Common myeloid progenitor, CD34-positive (primary cell): ENCODE results near the gene IQCK.

Source experiments
- CTCF ChIA-PET: fragments of 350-600 bp; sonication (Branson Sonifier 250); formaldehyde crosslinking; loops from one replicate; lab custom pipeline; 2021; ENCODE audit warnings: antibody characterized with exemption; lab: Charles Lee
- POLR2A ChIA-PET: fragments of 350-600 bp; sonication (Branson Sonifier 250); formaldehyde crosslinking; loops from one replicate; lab custom pipeline; 2021; ENCODE audit warnings: antibody characterized with exemption; lab: Charles Lee
- DNase-seq, 3 donors: peaks; one replicate each; pipeline versions ENCODE4 v3.0.0 to v3.0.0-alpha.2; 2013
- H3K27ac ChIP-seq, 2 experiments: 1 replicate in 1 of 2; 2 replicates in 1 of 2; pipeline ENCODE4 v1.7.0; 2013; ENCODE audit warnings: inconsistent platforms in 2 of 2, low read length in 2 of 2, mild to moderate bottlenecking in 2 of 2, low read depth in 1 of 2, moderate library complexity in 1 of 2; ENCODE audit not compliant: severe bottlenecking in 2 of 2, insufficient read depth in 1 of 2, poor library complexity in 1 of 2
- H3K27me3 ChIP-seq, 5 experiments: replicated peaks in 2 of 5; 1 replicate in 3 of 5; 2 replicates in 2 of 5; pipeline versions ENCODE4 v1.6.1 to v1.7.0; 2013; ENCODE audit warnings: low read length in 4 of 5, mild to moderate bottlenecking in 2 of 5, moderate library complexity in 2 of 5, inconsistent platforms in 1 of 5; ENCODE audit not compliant: insufficient read depth in 5 of 5, control insufficient read depth in 4 of 5
- H3K36me3 ChIP-seq, 4 experiments: 1 replicate in 2 of 4; 2 replicates in 2 of 4; pipeline versions ENCODE4 v1.6.1 to v1.7.0; 2013; ENCODE audit warnings: low read length in 3 of 4, control low read depth in 1 of 4, mild to moderate bottlenecking in 1 of 4; ENCODE audit not compliant: control insufficient read depth in 4 of 4, insufficient read depth in 4 of 4
- H3K4me1 ChIP-seq, 4 experiments: 1 replicate in 3 of 4; 2 replicates in 1 of 4; pipeline versions ENCODE4 v1.6.1 to v1.7.1; 2013; ENCODE audit warnings: low read length in 3 of 4, mild to moderate bottlenecking in 3 of 4, control low read depth in 1 of 4, inconsistent platforms in 1 of 4, moderate library complexity in 1 of 4; ENCODE audit not compliant: control insufficient read depth in 4 of 4, insufficient read depth in 4 of 4; ENCODE audit errors: control extremely low read depth in 1 of 4
- H3K4me3 ChIP-seq, 7 experiments: 1 replicate in 4 of 7; 2 replicates in 3 of 7; pipeline versions ENCODE4 v1.5.1 to v1.7.0; 2013; ENCODE audit warnings: mild to moderate bottlenecking in 7 of 7, low read length in 6 of 7, moderate library complexity in 6 of 7, inconsistent platforms in 2 of 7, low read depth in 2 of 7, control low read depth in 1 of 7; ENCODE audit not compliant: insufficient read depth in 4 of 7, control insufficient read depth in 1 of 7; ENCODE audit errors: extremely low read depth in 1 of 7
- H3K9me3 ChIP-seq, 5 experiments: 1 replicate in 4 of 5; 2 replicates in 1 of 5; pipeline versions ENCODE4 v1.6.1 to v1.7.1; 2013; ENCODE audit warnings: low read length in 4 of 5, mild to moderate bottlenecking in 2 of 5, inconsistent platforms in 1 of 5, low read depth in 1 of 5, moderate library complexity in 1 of 5; ENCODE audit not compliant: control insufficient read depth in 4 of 5, insufficient read depth in 2 of 5; ENCODE audit errors: control extremely low read depth in 1 of 5
- WGBS: methylation state at CpG from one replicate; pipeline ENCODE4 v1.1.5; 2013; ENCODE audit not compliant: insufficient coverage; 5-methylcytosine and 5-hydroxymethylcytosine counted together

The IQCK gene

DNA sequence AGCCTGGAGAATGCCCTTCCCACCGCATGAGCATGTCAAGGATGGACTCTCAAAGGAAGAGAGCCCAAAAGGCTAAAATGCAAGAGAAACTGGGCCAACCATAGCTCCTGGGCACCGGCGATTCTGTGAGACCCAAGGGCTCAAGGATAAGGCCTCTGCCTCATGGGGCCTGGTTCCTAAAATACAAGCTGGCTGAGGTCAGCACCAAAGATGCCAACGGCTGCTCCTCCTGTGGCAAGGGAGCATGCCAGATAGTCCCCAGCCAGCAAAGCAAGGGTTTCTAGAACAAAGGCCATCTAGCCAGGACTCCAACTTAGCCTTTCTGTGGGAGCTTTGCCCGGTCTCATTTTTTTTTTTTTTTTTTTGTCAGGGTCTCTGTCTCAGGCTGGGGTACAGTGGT is 146.5 kb downstream of the IQCK start:
- H3K27ac ChIP-seq: no peak overlapping the region
- H3K9me3 ChIP-seq: no peaks in the 10 kb centered on the region
- DNase-seq: no peak
- POLR2A ChIA-PET: no interaction called here
- CTCF ChIA-PET: no interaction called here
- 100% methylated on average over 5 of the region's 5 CpGs for WGBS
- no peak overlapping the region for H3K4me3 ChIP-seq
- no peaks in the 10 kb centered on the region for H3K27me3 ChIP-seq
- no peaks in the 10 kb centered on the region for H3K4me1 ChIP-seq
- no peaks in the 10 kb centered on the region for H3K36me3 ChIP-seq

DNA sequence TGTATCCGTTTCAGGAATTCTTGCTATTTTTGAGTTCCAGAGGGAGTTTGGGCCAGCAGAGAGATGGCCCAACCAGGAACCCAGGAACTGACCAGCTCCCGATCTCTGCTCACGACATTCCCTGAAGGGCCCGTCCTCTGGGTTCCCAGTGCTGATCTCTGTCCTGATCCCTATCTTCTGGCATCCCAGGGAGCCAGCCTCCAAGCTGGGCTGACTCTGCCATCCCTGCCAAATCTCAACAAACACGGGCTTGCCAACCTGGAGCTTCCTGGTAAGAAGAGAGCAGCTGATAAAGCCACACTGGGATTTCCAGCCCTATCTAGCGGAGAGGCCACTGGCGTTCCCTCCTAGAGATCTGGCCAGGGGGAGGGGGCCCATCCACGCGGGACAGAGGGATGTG is 150.3 kb downstream of the IQCK start:
- DNase-seq: no peak
- Histone ChIP-seq H3K4me1 (no peaks in the 10 kb centered on the region), H3K9me3 (no peaks in the 10 kb centered on the region), H3K27ac (no peak overlapping the region), H3K36me3 (no peaks in the 10 kb centered on the region), H3K27me3 (no peaks in the 10 kb centered on the region), H3K4me3 (no peak overlapping the region)
- ChIA-PET CTCF (no interaction called here), POLR2A (no interaction called here)
- 98% methylated on average over 8 of the region's 9 CpGs for WGBS

GRCh38 chr16:19871721-19872120 is 153.7 kb downstream of the IQCK start:
- WGBS: 95% methylated on average over 19 of the region's 20 CpGs
- CTCF ChIA-PET: no interaction called here

GRCh38 chr16:19872179-19872863 is 154.2 kb downstream of the IQCK start:
- Histone ChIP-seq H3K27ac (no peak overlapping the region), H3K36me3 (no peaks in the 10 kb centered on the region), H3K9me3 (no peaks in the 10 kb centered on the region), H3K4me1 (peaks cover 0 to 4% (median 1%) of the 10 kb centered on the region in 4 experiments), H3K4me3 (no peak overlapping the region), H3K27me3 (peaks cover 0 to 11% (median 2%) of the 10 kb centered on the region in 5 experiments)
- WGBS: 95% methylated on average over 31 of the region's 33 CpGs
- no peak for DNase-seq
- CTCF ChIA-PET: no interaction called here
- POLR2A ChIA-PET: interaction anchor here (0.6 kb wide), 1 partner anchor 111 kb away, joined by 3 read pairs; no protein-coding TSS in a partner anchor

More at GRCh38 chr16:19871721-19872120, 153.7 kb downstream of the IQCK start:
- H3K4me3 ChIP-seq: no peak overlapping the region
- POLR2A ChIA-PET: no interaction called here
- H3K36me3 ChIP-seq: no peaks in the 10 kb centered on the region
- no peak overlapping the region for H3K27ac ChIP-seq
- DNase-seq: no peak
- H3K27me3 ChIP-seq: peaks cover 0 to 11% (median 2%) of the 10 kb centered on the region in 5 experiments
- H3K4me1 ChIP-seq: peaks cover 0 to 4% (median 1%) of the 10 kb centered on the region in 4 experiments
- no peaks in the 10 kb centered on the region for H3K9me3 ChIP-seq

DNA sequence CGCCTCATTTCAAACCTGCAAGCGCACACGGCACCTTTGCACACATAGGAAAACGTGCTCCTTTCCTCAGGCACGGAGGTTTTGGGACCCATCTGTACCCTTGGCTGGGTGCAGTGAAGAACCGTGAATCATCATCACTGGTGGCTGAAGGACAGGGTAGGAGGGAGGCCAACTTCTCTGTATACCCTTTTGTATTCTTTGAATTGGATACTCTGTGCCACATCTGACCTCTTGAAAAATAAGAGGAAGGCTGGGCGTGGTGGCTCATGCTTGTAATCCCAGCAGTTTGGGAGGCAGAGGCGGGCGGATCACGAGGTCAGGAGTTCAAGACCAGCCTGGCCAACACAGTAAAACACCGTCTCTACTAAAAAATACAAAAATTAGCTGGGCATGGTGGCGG is 154.9 kb downstream of the IQCK start:
- Histone ChIP-seq H3K4me3 (no peak overlapping the region), H3K27me3 (peaks cover 0 to 11% (median 2%) of the 10 kb centered on the region in 5 experiments), H3K27ac (no peak overlapping the region), H3K36me3 (no peaks in the 10 kb centered on the region), H3K9me3 (no peaks in the 10 kb centered on the region), H3K4me1 (peaks cover 0 to 4% (median 1%) of the 10 kb centered on the region in 4 experiments)
- WGBS: 87% methylated on average over 8 of the region's 12 CpGs
- POLR2A ChIA-PET: no interaction called here
- no peak for DNase-seq
- CTCF ChIA-PET: no interaction called here

DNA sequence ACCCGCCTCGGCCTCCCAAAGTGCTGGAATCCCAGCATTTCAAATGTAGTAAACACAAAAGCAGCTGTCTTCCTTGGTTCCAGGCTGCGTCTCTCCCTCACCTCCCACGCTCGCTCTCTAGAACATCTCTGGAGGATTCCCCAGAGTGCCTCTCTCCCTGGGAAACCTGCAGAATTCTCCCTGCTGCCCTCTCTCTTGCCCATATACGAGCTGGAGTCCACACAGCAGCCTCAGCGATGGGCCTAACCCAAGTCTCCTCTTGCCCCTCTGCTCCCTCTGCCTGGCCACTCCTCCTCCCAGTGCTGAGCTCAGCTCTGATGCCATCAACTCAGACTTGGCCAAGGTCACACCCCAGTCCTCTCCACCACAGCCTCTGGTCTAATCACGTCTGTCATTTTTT is 156.0 kb downstream of the IQCK start:
- no peaks in the 10 kb centered on the region for H3K36me3 ChIP-seq
- DNase-seq: no peak
- H3K27ac ChIP-seq: no peak overlapping the region
- H3K4me3 ChIP-seq: no peak overlapping the region
- WGBS: 86% methylated on average over 8 of the region's 8 CpGs
- H3K27me3 ChIP-seq: peaks cover 0 to 16% (median 3%) of the 10 kb centered on the region in 5 experiments
- peaks cover 0 to 4% (median 1%) of the 10 kb centered on the region in 4 experiments for H3K4me1 ChIP-seq
- ChIA-PET POLR2A (no interaction called here), CTCF (no interaction called here)
- no peaks in the 10 kb centered on the region for H3K9me3 ChIP-seq

DNA sequence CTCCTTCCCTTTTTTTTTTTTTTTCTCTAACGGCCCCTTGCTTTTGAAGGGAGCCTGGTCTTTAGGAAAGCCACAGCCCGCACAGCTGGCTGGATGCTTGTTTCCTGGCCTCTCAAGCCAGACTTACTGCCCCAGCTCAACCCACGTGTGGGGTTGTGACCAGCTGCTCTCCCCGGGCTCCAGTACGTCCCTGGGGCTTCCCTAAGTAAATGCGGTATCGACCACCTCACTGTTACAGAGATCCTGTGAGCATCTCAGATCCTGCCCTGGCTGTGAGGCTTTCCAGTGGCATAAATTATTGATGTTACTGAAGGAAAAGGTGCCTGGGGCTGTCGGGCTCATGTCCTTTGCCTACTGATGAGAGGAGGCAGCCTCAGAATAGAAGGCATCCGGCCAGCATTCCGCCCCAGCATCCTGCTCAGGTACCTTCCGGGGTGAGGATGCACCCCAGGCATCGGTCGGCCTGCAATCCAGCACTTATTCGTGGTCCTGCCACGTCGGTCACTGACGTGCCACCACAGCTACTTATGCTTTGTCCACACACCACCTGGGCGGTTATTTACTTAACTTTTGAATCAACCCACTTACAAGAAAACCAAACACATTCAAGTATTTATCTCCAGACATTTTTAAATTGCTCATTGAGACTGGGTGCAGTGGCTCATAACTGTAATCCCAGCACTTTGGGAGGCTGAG is 156.9 kb downstream of the IQCK start:
- 62% methylated on average over 16 of the region's 18 CpGs for WGBS
- peaks cover 0 to 4% (median 1%) of the 10 kb centered on the region in 4 experiments for H3K4me1 ChIP-seq
- ChIA-PET POLR2A (no interaction called here), CTCF (interaction anchor here (0.7 kb wide), 1 partner anchor 12 kb away, joined by 3 read pairs; no protein-coding TSS in a partner anchor)
- no peak overlapping the region for H3K27ac ChIP-seq
- DNase-seq: peak in 1 of 3 donors; percentile 6
- H3K36me3 ChIP-seq: no peaks in the 10 kb centered on the region
- H3K27me3 ChIP-seq: peaks cover 0 to 16% (median 3%) of the 10 kb centered on the region in 5 experiments
- H3K4me3 ChIP-seq: no peak overlapping the region
- no peaks in the 10 kb centered on the region for H3K9me3 ChIP-seq
